Muscle layer of colon (tissue), 2 donors: Measurements from ENCODE around the gene BRSK2.

ENCODE experiments used
- H3K27ac ChIP-seq: one replicate; pipeline ENCODE4 v1.7.0; 2013; ENCODE audit warnings: low read depth, mild to moderate bottlenecking, low read length, moderate library complexity
- H3K27me3 ChIP-seq, 2 donors: one replicate each; pipeline ENCODE4 v1.7.0; 2013; ENCODE audit warnings: low read length in 2 of 2, mild to moderate bottlenecking in 2 of 2; ENCODE audit not compliant: insufficient read depth in 2 of 2, control insufficient read depth in 1 of 2
- H3K36me3 ChIP-seq: one replicate; pipeline ENCODE4 v1.7.0; 2013; ENCODE audit warnings: mild to moderate bottlenecking, low read length; ENCODE audit not compliant: insufficient read depth
- H3K4me1 ChIP-seq: one replicate; pipeline ENCODE4 v1.7.0; 2013; ENCODE audit warnings: mild to moderate bottlenecking, low read length; ENCODE audit not compliant: insufficient read depth
- H3K4me3 ChIP-seq, 2 donors: one replicate each; pipeline ENCODE4 v1.7.0; 2013; ENCODE audit warnings: low read length in 2 of 2, low read depth in 1 of 2, mild to moderate bottlenecking in 1 of 2, moderate library complexity in 1 of 2
- H3K9ac ChIP-seq: one replicate; pipeline ENCODE4 v1.7.0; 2013; ENCODE audit warnings: low read length
- H3K9me3 ChIP-seq: one replicate; pipeline ENCODE4 v1.7.0; 2013; ENCODE audit warnings: mild to moderate bottlenecking, low read length
- donor health status: abdominal sarcoma.
- donor health status: Adenocarcinoma of cecum.

Gene BRSK2

GRCh38 chr11:1460986-1461825 lies 71.5 kb downstream of the BRSK2 start:
- Histone ChIP-seq H3K4me3 (peak overlapping the region; percentile 22 to 59), H3K27me3 (no peaks in the 10 kb centered on the region), H3K27ac (peak overlapping the region; percentile 75), H3K9ac (peak overlapping the region; percentile 68), H3K9me3 (no peaks in the 10 kb centered on the region), H3K4me1 (peaks cover 14% of the 10 kb centered on the region), H3K36me3 (no peaks in the 10 kb centered on the region)

DNA sequence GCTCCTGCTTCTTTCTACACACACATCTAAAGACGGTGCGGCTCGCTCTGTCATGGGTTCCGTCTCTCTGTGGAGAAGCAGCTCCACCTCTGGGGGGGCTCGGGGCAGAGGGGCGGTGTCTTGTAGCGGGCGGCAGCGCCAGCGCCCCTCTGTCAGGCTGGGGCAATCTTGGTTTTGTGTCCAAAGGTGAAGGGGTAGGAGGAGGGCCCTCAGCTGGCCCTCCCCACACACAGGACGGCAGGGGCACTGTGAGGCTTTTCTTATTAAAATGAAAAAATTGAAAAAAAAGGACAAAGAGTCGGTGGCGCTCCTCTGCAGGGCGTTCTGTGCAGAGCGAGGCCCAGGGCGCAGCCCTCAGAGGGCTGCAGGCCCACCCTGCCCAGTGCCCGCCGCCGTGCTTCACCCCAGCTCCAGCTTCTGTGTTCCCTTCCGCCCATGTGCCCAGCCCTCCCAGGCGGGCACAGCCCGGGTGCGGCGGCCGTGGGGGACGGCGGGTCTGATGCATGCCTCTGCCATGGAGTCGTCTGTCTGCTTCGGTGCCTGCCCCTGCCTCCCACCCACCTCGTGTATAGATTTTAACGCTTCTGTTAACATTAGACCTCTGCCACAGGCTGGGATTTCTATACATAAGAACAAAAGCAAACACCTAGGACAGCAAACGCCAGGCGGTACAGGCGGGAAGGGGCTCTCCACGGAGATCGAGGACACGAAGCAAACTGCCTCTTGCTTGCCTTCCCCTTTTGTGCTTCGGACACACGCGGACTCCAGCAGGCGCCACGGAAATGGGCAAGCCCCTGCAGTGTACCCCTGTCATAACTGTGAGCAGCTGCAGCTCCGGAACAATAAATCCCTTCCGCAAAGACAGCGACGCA lies 72.3 kb downstream of the BRSK2 start:
- no peaks in the 10 kb centered on the region for H3K27me3 ChIP-seq
- no peak overlapping the region for H3K4me3 ChIP-seq
- H3K36me3 ChIP-seq, result no peaks in the 10 kb centered on the region
- peaks cover 14% of the 10 kb centered on the region for H3K4me1 ChIP-seq
- no peaks in the 10 kb centered on the region for H3K9me3 ChIP-seq
- H3K27ac ChIP-seq, result peak overlapping the region; percentile 75
- no peak overlapping the region for H3K9ac ChIP-seq

DNA sequence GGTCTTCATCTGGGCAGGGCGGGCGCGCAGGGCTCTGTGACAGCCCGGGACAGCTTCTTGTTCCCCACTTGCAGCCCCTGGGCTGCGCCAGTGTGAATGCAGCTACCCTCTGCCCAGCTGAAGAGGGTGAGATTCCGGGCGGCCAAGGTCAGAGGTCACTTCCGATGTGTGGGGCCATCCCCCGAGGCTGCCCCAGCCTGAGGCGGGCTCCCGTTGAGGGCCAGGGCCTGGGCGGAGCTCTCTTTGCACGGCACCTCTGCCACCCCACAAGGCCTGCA lies 72.9 kb downstream of the BRSK2 start:
- peak overlapping the region; percentile 75 for H3K27ac ChIP-seq
- H3K9ac ChIP-seq, result no peak overlapping the region
- no peaks in the 10 kb centered on the region for H3K27me3 ChIP-seq
- no peaks in the 10 kb centered on the region for H3K9me3 ChIP-seq
- H3K36me3 ChIP-seq, result no peaks in the 10 kb centered on the region
- peaks cover 15% of the 10 kb centered on the region for H3K4me1 ChIP-seq
- no peak overlapping the region for H3K4me3 ChIP-seq

DNA sequence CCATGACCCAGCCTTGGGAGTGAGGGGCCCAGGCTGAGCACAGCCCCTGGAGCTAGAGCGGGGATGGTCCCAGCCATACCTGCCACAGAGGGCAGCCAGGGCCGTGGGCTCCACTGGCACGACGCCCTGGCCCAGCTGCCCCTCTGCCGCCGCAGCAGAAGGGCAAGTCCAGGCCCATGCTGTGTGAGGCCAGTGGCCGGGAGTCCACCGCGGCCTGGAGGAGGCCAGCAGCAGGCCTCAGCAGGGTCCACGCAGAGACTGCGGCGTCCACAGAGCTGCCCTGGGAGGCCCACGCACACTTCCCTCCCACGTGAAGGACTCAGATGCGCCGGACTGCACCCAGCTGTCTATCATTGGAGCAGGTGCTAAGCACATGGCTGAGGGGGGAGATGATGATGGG lies 73.3 kb downstream of the BRSK2 start:
- H3K4me3 ChIP-seq, result no peak overlapping the region
- H3K9ac ChIP-seq, result no peak overlapping the region
- no peaks in the 10 kb centered on the region for H3K27me3 ChIP-seq
- no peak overlapping the region for H3K27ac ChIP-seq
- H3K4me1 ChIP-seq, result peaks cover 17% of the 10 kb centered on the region
- H3K36me3 ChIP-seq, result no peaks in the 10 kb centered on the region
- no peaks in the 10 kb centered on the region for H3K9me3 ChIP-seq

DNA sequence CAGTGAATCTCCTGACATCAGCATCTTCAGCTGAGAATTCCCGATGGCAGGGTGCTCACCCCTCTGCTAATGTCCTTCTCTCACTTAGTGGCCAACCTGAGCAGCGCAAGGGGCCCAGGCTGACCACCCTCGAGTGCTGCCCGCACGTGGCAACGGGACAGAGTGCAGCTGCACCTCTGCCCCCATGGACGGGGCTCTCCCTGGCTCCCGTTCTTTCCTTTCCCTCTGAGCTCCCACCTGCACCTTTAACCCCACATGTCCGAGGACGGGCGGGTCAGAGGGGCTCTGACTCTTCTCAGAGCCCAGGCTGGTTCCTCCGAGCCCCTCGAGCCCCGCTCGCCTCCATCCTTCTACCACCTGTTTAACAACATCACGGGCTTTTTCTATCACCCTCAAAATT lies 77.0 kb downstream of the BRSK2 start:
- H3K9me3 ChIP-seq, result no peaks in the 10 kb centered on the region
- no peaks in the 10 kb centered on the region for H3K27me3 ChIP-seq
- no peak overlapping the region for H3K27ac ChIP-seq
- H3K36me3 ChIP-seq, result peaks cover 24% of the 10 kb centered on the region
- H3K9ac ChIP-seq, result no peak overlapping the region
- no peak overlapping the region for H3K4me3 ChIP-seq
- peaks cover 17% of the 10 kb centered on the region for H3K4me1 ChIP-seq

- H3K27me3 ChIP-seq, result no peaks in the 10 kb centered on the region
- H3K9ac ChIP-seq, result no peak overlapping the region
- H3K9me3 ChIP-seq, result no peaks in the 10 kb centered on the region
- no peak overlapping the region for H3K4me3 ChIP-seq
- peak overlapping the region; percentile 59 for H3K27ac ChIP-seq
- peaks cover 24% of the 10 kb centered on the region for H3K36me3 ChIP-seq
- peaks cover 15% of the 10 kb centered on the region for H3K4me1 ChIP-seq
These were observed 77.5 kb downstream of the BRSK2 start for GRCh38 chr11:1467270-1467669.

DNA sequence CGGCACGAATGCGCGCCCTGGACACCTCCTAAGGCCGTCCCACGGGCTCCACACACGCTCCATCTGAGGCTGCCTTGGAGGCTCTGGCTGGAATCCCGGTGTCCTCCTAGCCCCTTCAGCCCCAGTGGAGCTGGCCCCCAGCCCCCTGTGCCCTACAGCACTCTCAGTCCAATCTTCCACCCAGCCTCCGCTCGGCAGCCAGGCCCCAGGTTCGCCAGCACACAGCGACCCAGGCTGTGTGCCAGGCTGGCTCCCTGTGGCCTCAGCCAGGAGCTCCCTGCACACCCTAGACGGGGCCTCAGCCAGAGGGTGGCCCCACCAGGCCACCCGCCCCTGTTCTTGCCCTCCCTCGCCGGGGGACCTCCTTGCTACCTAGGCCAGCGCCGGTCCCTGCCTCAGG lies 78.3 kb downstream of the BRSK2 start:
- Histone ChIP-seq H3K4me1 (peaks cover 15% of the 10 kb centered on the region), H3K4me3 (no peak overlapping the region), H3K9ac (no peak overlapping the region), H3K27me3 (no peaks in the 10 kb centered on the region), H3K27ac (peak overlapping the region; percentile 59), H3K9me3 (no peaks in the 10 kb centered on the region), H3K36me3 (peaks cover 27% of the 10 kb centered on the region)

DNA sequence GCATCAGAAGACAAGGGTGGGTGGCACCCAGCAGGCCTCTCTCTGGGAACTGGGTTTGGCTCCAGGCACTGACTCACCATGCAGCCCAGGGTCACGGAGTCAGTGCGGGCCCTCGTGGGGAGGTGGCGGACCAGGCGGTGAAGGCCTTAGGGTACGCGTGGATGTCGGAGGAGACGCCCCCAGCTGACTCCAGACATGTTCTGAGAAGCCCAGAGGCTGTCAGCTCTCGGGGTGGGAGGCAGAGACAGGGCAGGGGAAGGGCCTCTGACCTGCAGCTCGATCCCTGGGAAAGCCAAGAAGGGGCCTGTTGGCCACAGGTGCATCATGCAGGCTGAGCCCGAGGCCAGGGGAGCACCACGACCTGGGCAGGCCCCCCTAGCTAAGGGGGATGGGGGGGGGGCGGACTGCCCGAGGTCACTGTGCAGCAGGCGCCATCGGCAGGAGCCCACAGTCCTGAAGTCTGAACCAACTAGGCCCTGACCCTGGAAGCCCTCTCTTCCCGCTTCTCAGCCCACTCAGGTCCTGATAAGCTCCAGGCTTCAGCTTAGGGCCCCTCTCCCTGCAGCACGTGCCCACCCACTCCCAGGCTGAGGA lies 78.8 kb downstream of the BRSK2 start:
- H3K9ac ChIP-seq, result no peak overlapping the region
- peaks cover 15% of the 10 kb centered on the region for H3K4me1 ChIP-seq
- no peak overlapping the region for H3K4me3 ChIP-seq
- peaks cover 33% of the 10 kb centered on the region for H3K36me3 ChIP-seq
- no peak overlapping the region for H3K27ac ChIP-seq
- no peaks in the 10 kb centered on the region for H3K27me3 ChIP-seq
- H3K9me3 ChIP-seq, result no peaks in the 10 kb centered on the region

DNA sequence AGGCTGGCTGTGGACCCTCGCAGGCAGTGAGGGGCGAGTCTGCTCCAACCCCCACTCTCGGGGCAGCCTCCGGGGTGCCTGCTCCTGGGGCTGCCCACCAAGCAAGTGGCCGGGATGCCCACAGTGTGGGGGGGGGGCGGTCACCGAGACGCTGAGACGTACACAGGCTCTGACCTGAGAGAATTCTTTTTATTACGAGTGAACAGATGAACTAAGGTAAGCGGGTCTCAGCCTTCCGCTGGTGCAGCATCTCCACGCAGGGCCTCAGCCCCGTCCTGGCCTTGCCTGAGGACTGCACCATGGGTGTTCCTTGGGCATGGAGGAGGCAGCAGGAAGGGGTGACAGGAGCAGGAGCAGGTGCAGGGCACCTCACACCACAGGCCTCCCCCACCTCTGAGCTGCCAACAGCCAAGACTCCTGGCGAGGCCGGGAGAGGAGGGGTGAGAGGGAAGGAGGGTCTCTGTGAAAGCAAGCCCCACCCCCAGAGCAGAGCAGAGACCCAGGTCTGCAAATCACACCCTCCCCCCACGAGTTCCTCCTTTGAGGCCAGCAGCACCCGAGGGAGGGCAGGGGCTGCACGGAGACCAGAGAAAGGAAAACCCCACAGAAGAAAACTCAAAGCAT lies 79.7 kb downstream of the BRSK2 start:
- no peak overlapping the region for H3K27ac ChIP-seq
- no peaks in the 10 kb centered on the region for H3K9me3 ChIP-seq
- no peak overlapping the region for H3K4me3 ChIP-seq
- H3K27me3 ChIP-seq, result no peaks in the 10 kb centered on the region
- peaks cover 15% of the 10 kb centered on the region for H3K4me1 ChIP-seq
- peaks cover 41% of the 10 kb centered on the region for H3K36me3 ChIP-seq
- no peak overlapping the region for H3K9ac ChIP-seq

GRCh38 chr11:1469911-1470680 lies 80.4 kb downstream of the BRSK2 start:
- Histone ChIP-seq H3K4me3 (no peak overlapping the region), H3K4me1 (peaks cover 15% of the 10 kb centered on the region), H3K9ac (no peak overlapping the region), H3K27ac (no peak overlapping the region), H3K36me3 (peaks cover 47% of the 10 kb centered on the region), H3K27me3 (no peaks in the 10 kb centered on the region), H3K9me3 (no peaks in the 10 kb centered on the region)
